Epithelial cell of esophagus (primary cell): ENCODE measurements around the gene VRK1.

Experiments used
- DNase-seq: peaks from one replicate; pipeline ENCODE4 v3.0.0; 2010; ENCODE audit warnings: low read depth
- H3K4me3 ChIP-seq: 2 replicates; pipeline ENCODE4 v1.5.1; 2011; ENCODE audit warnings: mild to moderate bottlenecking, low read length, control low read depth
- CTCF ChIP-seq: IDR thresholded peaks from 2 replicates; pipeline ENCODE4 v1.5.1; 2011; ENCODE audit warnings: low read depth, mild to moderate bottlenecking, low read length, control low read depth, inconsistent platforms; ENCODE audit not compliant: insufficient read depth; ENCODE audit errors: missing control alignments

Gene VRK1

GRCh38 chr14:96805956-96806355, 8.8 kb downstream of the VRK1 start:
- no peak overlapping the region for H3K4me3 ChIP-seq
- DNase-seq, result peak; percentile 7
- no peak for TF ChIP-seq CTCF

GRCh38 chr14:96806836-96807235, 9.7 kb downstream of the VRK1 start:
- no peak overlapping the region for H3K4me3 ChIP-seq
- no peak for TF ChIP-seq CTCF
- peak; percentile 10 for DNase-seq

GRCh38 chr14:96808619-96809406, 11.6 kb downstream of the VRK1 start:
- no peak overlapping the region for H3K4me3 ChIP-seq
- TF ChIP-seq CTCF, result no peak
- DNase-seq, result no peak

- DNase-seq, result peak; percentile 58
- no peak overlapping the region for H3K4me3 ChIP-seq
Measured at GRCh38 chr14:96811265-96811664, 14.1 kb downstream of the VRK1 start.

GRCh38 chr14:96811985-96812667, 14.9 kb downstream of the VRK1 start:
- no peak overlapping the region for H3K4me3 ChIP-seq
- no peak for DNase-seq
- TF ChIP-seq CTCF, result no peak

More at GRCh38 chr14:96811265-96811664, 14.1 kb downstream of the VRK1 start:
- TF ChIP-seq CTCF, result no peak

GRCh38 chr14:96816281-96816680, 19.1 kb downstream of the VRK1 start:
- H3K4me3 ChIP-seq, result no peak overlapping the region
- no peak for TF ChIP-seq CTCF
- no peak for DNase-seq
